Measurements from ENCODE around the gene EIF5.

EIF5 gene

GRCh38 chr14:103361867-103362266 lies 27.8 kb downstream of the EIF5 start:
- H3K4me2 ChIP-seq (ENCODE audit: low read depth, low read length, poor library complexity, severe bottlenecking): no peak overlapping the region
- no peak for TF ChIP-seq CTCF (conservative IDR thresholded peaks at IDR 0.05; ENCODE audit: low read length)
- no peak for TF ChIP-seq EZH2phosphoT487 (IDR thresholded peaks at IDR 0.05; ENCODE audit: borderline replicate concordance)
- no peaks in the 10 kb centered on the region for H3K27me3 ChIP-seq (ENCODE audit: insufficient read depth, low read length, poor library complexity, severe bottlenecking)
- 0 out of 2 replicates have a peak, but pooled peaks cover 5% of the 10 kb centered on the region for H3K9me3 ChIP-seq (ENCODE audit: insufficient read depth, low read depth, low read length)
- H3K4me3 ChIP-seq (ENCODE audit: low read length, poor library complexity, severe bottlenecking): no peak overlapping the region
- peaks cover 3% of the 10 kb centered on the region for H3K4me1 ChIP-seq (ENCODE audit: insufficient read depth, low read length, poor library complexity, severe bottlenecking)
- H3K9me2 ChIP-seq (replicated peaks; ENCODE audit: low read depth, low read length): no peaks in the 10 kb centered on the region
- no peaks in the 10 kb centered on the region for H3K79me2 ChIP-seq (ENCODE audit: insufficient read depth, low read length)
- no peak overlapping the region for H3K9ac ChIP-seq (ENCODE audit: low read depth, low read length, poor library complexity, severe bottlenecking)
- no peak overlapping the region for H2AFZ ChIP-seq (ENCODE audit: low read length)
- no peaks in the 10 kb centered on the region for H4K20me1 ChIP-seq (ENCODE audit: insufficient read depth, low read length, poor library complexity, severe bottlenecking)
- H3K36me3 ChIP-seq (ENCODE audit: insufficient read depth, low read length): no peaks in the 10 kb centered on the region
- no peaks in the 10 kb centered on the region for H3F3A ChIP-seq (ENCODE audit: low read depth)

GRCh38 chr14:103362780-103363179 lies 28.7 kb downstream of the EIF5 start:
- no peak overlapping the region for H3K4me2 ChIP-seq (ENCODE audit: low read depth, low read length, poor library complexity, severe bottlenecking)
- H4K20me1 ChIP-seq (ENCODE audit: insufficient read depth, low read length, poor library complexity, severe bottlenecking): no peaks in the 10 kb centered on the region
- no peaks in the 10 kb centered on the region for H3K79me2 ChIP-seq (ENCODE audit: insufficient read depth, low read length)
- no peak overlapping the region for H2AFZ ChIP-seq (ENCODE audit: low read length)
- no peaks in the 10 kb centered on the region for H3K27me3 ChIP-seq (ENCODE audit: insufficient read depth, low read length, poor library complexity, severe bottlenecking)
- H3F3A ChIP-seq (ENCODE audit: low read depth): no peaks in the 10 kb centered on the region
- no peak overlapping the region for H3K4me3 ChIP-seq (ENCODE audit: low read length, poor library complexity, severe bottlenecking)
- H3K4me1 ChIP-seq (ENCODE audit: insufficient read depth, low read length, poor library complexity, severe bottlenecking): no peaks in the 10 kb centered on the region
- no peak overlapping the region for H3K9ac ChIP-seq (ENCODE audit: low read depth, low read length, poor library complexity, severe bottlenecking)
- no peaks in the 10 kb centered on the region for H3K36me3 ChIP-seq (ENCODE audit: insufficient read depth, low read length)
- TF ChIP-seq CTCF (conservative IDR thresholded peaks at IDR 0.05; ENCODE audit: low read length) (no peak), EZH2phosphoT487 (IDR thresholded peaks at IDR 0.05; ENCODE audit: borderline replicate concordance) (no peak)
- 0 out of 2 replicates have a peak, but pooled peaks cover 5% of the 10 kb centered on the region for H3K9me3 ChIP-seq (ENCODE audit: insufficient read depth, low read depth, low read length)
- no peaks in the 10 kb centered on the region for H3K9me2 ChIP-seq (replicated peaks; ENCODE audit: low read depth, low read length)

- no peaks in the 10 kb centered on the region for H3K9me2 ChIP-seq (replicated peaks; ENCODE audit: low read depth, low read length)
Measured at GRCh38 chr14:103366741-103367140, 32.7 kb downstream of the EIF5 start.

More at GRCh38 chr14:103366741-103367140, 32.7 kb downstream of the EIF5 start:
- Histone ChIP-seq H4K20me1 (ENCODE audit: insufficient read depth, low read length, poor library complexity, severe bottlenecking) (no peaks in the 10 kb centered on the region), H3K27me3 (ENCODE audit: insufficient read depth, low read length, poor library complexity, severe bottlenecking) (no peaks in the 10 kb centered on the region), H3K9me3 (ENCODE audit: insufficient read depth, low read depth, low read length) (0 out of 2 replicates have a peak, but pooled peaks cover 5% of the 10 kb centered on the region), H3K4me2 (ENCODE audit: low read depth, low read length, poor library complexity, severe bottlenecking) (no peak overlapping the region), H3K79me2 (ENCODE audit: insufficient read depth, low read length) (no peaks in the 10 kb centered on the region), H2AFZ (ENCODE audit: low read length) (no peak overlapping the region), H3K9ac (ENCODE audit: low read depth, low read length, poor library complexity, severe bottlenecking) (no peak overlapping the region), H3K4me3 (ENCODE audit: low read length, poor library complexity, severe bottlenecking) (no peak overlapping the region), H3K4me1 (ENCODE audit: insufficient read depth, low read length, poor library complexity, severe bottlenecking) (no peaks in the 10 kb centered on the region), H3K36me3 (ENCODE audit: insufficient read depth, low read length) (no peaks in the 10 kb centered on the region), H3F3A (ENCODE audit: low read depth) (no peaks in the 10 kb centered on the region)
- TF ChIP-seq EZH2phosphoT487 (IDR thresholded peaks at IDR 0.05; ENCODE audit: borderline replicate concordance): no peak
- TF ChIP-seq CTCF (conservative IDR thresholded peaks at IDR 0.05; ENCODE audit: low read length): no peak
